NOMO-1 (cell line): ENCODE measurements around the gene NBAS.
"Not testable (repeated sequence)": the region's sequence is repeated elsewhere in the genome, so short reads cannot be mapped to it uniquely, and the experiment has no call there.

ENCODE experiments used
- DNase-seq, 2 experiments: peaks; one replicate each; lab custom pipeline; 2025; ENCODE audit not compliant: unreplicated experiment in 2 of 2; lab: John Stamatoyannopoulos, UW

The NBAS gene

DNA sequence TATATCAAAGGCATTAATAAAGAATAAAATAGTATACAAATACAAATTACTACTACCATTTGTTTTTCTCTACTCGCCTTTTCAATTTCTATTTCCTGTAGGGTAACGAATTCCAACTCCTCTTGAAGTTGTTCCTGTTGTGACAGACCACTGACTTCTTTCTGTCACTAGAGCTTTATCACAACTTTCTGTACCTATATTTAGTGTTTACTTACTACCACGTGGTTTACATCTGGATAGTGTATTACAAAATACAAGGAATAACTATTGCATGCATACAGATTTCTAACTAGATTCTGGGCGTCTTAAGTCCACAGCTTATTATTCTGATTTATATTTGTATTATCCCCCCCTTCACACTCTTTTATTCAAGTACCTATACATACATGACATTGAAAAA lies 22.3 kb downstream of the NBAS start:
- no peak for DNase-seq

- DNase-seq = no peak
Measured at GRCh38 chr2:15533860-15534480, 27.2 kb downstream of the NBAS start.

GRCh38 chr2:15532996-15533395 lies 28.1 kb downstream of the NBAS start:
- DNase-seq = no peak

DNA sequence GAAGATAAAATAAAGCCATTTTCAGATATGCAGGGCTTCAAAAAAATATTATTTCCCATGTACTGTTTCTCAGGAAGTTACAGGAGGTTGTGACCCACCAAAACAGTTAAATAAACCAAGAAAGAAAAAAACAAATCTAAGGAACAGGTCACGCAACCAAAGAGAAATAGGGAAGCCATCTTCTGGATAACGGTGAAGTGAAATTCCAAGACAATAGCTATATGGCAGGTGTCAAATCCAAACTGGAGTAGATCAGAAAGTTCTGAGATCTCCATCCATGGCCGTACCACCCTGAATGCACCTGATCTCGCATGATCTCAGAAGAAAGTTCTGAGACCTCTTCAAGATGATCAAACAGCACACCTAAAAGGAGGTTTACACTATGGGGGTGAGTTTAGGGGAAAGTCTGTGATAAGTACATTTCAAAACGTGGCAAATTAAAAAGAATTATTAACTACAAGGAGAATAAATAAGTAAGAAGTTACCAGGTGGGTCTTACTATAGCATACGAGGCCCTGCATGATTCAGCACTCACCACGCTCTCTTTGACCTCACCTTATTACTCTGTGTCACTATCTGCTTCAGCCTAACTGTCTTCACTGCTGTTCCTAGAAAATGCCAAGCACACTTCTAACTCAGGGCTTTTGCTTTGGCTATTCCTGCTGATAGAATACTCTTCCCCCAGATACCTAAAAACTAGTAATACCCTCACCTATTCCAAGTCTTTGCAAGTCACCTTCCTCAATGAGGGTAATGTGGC lies 29.9 kb downstream of the NBAS start:
- no peak for DNase-seq

DNA sequence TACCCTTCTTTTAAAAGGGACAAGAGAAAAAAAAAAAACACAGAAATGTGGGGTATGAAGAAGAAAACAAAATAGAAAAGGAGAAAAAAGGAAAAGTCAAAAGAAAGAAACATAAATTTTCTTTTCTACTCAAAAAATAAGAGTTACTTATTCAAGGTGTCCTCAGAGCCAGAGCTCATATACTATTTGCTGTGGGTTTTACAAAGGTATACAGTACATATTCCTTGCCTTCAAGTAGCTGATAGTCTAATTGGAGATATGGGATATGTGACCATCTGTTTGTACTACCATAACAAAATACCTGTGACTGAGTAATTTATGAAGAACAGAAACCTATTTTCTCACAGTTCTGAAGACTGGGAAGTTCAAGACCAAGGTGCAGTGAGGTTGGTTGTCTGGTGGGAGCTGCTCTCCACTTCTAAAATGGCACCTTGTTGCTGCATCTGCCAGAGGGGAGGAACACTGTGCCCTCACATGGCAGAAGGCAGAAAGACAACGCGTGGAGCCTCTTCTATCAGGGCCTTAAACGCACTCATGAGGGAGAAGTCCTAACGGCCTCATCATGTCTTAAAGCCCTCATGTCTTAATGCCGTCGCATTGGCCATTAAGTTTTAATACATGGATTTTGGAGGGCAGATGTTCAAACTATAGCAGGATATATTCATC lies 33.9 kb downstream of the NBAS start:
- no peak for DNase-seq

DNA sequence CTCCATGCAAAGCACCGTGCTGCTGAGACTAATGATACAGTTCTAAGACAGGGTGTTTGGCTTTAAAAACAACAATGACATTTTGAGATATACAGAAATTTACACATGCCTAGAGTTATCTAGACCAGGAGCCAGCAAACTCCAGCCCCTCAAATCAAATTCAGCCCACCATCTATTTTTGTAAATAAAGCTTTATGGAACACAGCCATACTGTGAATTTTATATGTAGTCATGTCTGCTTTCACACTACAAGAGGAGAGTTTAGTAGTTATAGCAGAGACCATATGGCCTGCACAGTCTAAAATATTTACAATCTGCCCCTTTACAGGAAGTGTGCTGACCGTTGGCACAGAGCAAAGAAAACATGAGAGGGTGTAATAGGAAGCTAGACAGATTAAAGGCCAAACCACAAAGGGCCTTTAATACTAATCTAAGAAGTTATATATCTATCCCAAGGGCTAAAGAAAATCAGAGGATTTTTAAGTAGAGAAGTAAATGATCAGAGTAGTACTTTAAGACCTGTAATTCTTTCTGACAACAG lies 39.4 kb downstream of the NBAS start:
- DNase-seq = no peak

DNA sequence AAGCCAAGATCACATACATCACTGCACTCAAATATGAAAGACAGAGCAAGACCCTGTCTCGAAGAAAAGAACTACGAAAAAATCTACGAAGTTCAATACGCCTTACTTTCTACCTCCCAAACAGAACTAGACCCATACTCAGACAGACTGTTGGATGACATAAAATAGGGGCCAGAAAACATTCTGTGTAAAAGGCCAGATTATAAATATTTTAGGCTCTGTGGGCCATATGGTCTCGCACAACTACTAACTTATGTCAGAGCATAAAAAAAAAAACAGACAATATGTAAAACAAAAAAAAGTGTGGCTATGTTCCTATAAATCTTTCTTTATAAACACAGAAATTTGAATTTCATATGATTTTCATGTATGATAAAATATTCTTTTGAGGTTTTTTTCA lies 40.8 kb downstream of the NBAS start:
- no peak for DNase-seq

GRCh38 chr2:15518759-15519158 lies 42.4 kb downstream of the NBAS start:
- DNase-seq = not testable (repeated sequence)

- peak in 1 of 2 experiments; percentile 12 for DNase-seq
Measured at GRCh38 chr2:15517793-15518192, 43.3 kb downstream of the NBAS start.

DNA sequence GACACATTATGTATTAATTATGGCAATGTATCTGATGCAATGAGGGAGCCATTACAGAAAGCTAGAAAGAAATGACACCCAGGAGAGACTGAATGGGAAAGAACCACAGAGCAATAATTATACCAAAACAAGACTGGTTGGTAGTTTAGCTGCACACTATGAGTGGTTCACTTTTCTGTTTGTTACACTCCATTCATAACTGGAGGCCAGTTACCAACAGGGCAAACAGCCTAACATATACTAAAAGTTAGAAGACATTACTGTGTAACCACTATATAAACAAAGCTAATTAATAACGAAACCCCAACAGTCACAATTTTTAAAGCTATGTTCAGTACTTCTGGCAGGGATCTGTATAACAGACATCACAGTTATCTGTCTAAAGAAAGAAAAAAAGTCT lies 49.4 kb downstream of the NBAS start:
- DNase-seq = no peak

DNA sequence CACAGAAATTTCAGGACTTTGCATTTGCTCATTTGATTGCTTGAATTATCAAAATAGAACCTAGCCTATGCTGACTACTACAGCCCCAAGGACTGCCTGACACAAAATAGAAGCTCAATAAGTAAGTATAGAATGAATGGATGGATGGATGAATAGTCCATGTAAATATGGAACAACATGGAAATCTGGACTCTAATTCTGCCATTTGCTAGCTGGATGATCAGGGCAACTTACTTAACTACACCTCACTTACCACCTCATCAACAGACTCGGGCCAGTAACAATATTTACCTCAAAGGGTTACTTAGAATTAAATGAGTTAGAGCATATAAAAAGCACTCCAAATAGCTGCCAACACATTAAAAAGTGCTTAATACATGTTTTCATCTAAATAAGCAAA lies 50.6 kb downstream of the NBAS start:
- DNase-seq = no peak

GRCh38 chr2:15510131-15510530 lies 51.0 kb downstream of the NBAS start:
- no peak for DNase-seq

- no peak for DNase-seq
Measured at GRCh38 chr2:15507697-15508096, 53.4 kb downstream of the NBAS start.

DNA sequence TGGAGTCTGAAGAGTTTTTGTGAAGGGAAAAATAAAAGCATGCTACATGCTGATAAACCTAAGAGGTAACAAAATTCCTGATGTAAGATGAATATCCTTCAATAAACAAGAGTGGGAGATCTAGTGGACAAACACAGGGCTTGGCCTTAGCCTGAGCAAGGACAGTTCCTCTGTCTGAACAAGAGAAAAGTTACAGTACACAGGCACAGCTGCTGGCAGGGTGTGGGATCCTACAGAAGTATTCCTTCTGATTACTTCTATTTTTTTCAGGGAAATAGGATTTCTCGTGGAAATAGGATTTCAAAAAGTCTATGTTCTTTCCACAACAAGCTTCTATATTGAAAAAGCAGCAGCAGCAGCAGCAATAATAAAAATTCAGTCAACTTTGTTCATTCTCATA lies 54.1 kb downstream of the NBAS start:
- no peak for DNase-seq

GRCh38 chr2:15506229-15506819 lies 54.8 kb downstream of the NBAS start:
- DNase-seq = no peak

DNA sequence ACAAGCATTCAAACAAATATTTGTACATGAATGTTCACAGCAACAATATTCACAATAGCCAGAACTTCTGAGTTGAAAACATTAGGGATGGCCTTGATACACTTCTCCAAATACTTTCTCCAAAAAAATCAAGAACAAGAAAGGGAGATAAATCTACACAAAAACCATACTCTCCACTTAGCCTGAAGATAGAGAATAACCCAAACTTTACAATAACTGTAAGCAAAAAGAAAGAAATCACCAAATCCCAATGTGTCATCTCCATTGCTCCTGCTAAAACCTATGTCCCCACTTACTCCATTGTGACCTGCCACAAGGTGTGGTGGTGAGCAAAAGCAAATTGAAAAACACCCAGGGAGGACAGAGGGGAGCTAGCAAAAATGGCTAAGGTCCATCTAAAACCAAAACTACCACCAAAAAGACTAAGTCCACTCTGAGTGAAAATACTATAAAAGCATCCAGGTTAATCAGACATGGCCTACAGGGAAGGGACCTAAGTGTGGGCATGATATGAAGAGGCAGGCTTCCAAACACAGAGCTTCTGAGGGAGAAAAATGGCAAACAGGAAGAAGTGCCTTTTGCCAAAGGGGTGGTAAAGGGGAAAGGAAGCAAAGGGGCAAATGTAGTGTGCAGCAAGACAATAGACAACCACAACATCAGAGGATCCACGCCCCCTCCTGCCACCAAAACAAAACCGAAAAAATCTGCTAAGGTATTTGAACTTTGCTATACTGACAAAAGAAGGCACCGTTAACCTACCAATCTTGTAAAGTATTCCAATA lies 56.1 kb downstream of the NBAS start:
- DNase-seq = no peak

GRCh38 chr2:15499251-15499650 lies 61.9 kb downstream of the NBAS start:
- not testable (repeated sequence) for DNase-seq

- no peak for DNase-seq
Measured at GRCh38 chr2:15498554-15498953, 62.6 kb downstream of the NBAS start.

DNA sequence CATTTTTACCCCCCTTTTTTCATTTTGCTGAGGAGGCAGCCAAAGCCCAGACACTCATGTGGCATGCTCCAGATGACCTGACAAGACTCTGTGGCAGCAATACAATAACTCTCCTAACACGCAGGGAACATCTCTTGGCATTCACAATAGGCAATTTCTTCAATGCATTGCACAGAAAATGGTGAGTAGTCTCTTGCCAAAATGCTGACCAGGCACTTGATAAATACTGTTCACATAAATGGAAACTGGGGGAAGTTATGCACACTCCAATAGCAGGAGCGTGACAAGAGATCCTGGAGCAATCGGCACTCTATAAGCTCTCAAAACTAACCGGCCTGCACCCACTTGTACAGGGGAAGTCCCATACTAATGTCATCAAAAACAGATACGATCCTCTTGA lies 66.3 kb downstream of the NBAS start:
- DNase-seq = no peak

- no peak for DNase-seq
Measured at GRCh38 chr2:15492773-15493325, 68.3 kb downstream of the NBAS start.
